HCT116 (cell line): ENCODE results near the gene PRICKLE2.

ENCODE experiments used
- CBX3 ChIP-seq: IDR thresholded peaks from 2 replicates; pipeline ENCODE4 v1.6.1; 2012; ENCODE audit warnings: low read depth
- EZH2 ChIP-seq: fragments of 200-600 bp; sonication (generic); IDR thresholded peaks from 2 replicates; pipeline ENCODE4 v1.6.1; 2017; ENCODE audit warnings: antibody characterized with exemption, mixed run types
- POLR2A ChIP-seq: IDR thresholded peaks from 2 replicates; pipeline ENCODE4 v1.7.0; 2011; ENCODE audit warnings: borderline replicate concordance; ENCODE audit not compliant: insufficient read depth, insufficient read length; ENCODE audit errors: extremely low read depth
- ZNF274 ChIP-seq: fragments of 200-500 bp; sonication (Bioruptor generic); IDR thresholded peaks from 2 replicates; pipeline ENCODE4 v1.6.1; 2014; ENCODE audit warnings: mild to moderate bottlenecking, low read depth, low read length, inconsistent platforms
- TF ChIP-seq, protein P1 (sequence below), 3 experiments: fragments of 200-600 bp in 1 of 3; sonication (generic) in 1 of 3; IDR thresholded peaks in 2 of 3; conservative IDR thresholded peaks in 1 of 3; 2 replicates each; pipeline ENCODE4 v1.5.1; 2012 to 2017; ENCODE audit warnings: low read depth in 2 of 3, low read length in 2 of 3, antibody characterized with exemption in 1 of 3, borderline replicate concordance in 1 of 3, control low read depth in 1 of 3, mild to moderate bottlenecking in 1 of 3, mixed read lengths in 1 of 3, mixed run types in 1 of 3, moderate library complexity in 1 of 3; ENCODE audit not compliant: insufficient read depth in 1 of 3

DNA sequence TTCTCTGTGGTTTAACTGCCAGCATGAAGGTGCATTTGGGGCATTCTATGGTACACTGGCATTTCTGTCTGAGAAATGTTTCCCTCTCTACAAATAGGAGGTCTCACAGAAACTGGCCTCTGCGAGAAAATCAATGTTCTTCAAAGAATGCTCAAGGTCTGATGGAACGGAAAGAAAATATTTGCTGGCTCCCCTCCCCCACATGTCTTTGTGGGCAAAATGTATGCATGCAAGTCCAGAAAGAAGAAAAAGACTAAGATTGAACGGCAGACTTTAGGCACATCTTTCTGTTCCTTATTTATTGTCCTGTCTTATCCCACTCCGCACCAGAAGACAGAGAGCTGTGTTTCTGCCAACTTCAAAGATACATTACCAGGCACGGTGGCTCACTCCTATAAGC is 118.1 kb downstream of the PRICKLE2 start:
- TF ChIP-seq CBX3 (no peak), POLR2A (no peak), EZH2 (no peak), ZNF274 (no peak)
- TF ChIP-seq, protein P1, sequence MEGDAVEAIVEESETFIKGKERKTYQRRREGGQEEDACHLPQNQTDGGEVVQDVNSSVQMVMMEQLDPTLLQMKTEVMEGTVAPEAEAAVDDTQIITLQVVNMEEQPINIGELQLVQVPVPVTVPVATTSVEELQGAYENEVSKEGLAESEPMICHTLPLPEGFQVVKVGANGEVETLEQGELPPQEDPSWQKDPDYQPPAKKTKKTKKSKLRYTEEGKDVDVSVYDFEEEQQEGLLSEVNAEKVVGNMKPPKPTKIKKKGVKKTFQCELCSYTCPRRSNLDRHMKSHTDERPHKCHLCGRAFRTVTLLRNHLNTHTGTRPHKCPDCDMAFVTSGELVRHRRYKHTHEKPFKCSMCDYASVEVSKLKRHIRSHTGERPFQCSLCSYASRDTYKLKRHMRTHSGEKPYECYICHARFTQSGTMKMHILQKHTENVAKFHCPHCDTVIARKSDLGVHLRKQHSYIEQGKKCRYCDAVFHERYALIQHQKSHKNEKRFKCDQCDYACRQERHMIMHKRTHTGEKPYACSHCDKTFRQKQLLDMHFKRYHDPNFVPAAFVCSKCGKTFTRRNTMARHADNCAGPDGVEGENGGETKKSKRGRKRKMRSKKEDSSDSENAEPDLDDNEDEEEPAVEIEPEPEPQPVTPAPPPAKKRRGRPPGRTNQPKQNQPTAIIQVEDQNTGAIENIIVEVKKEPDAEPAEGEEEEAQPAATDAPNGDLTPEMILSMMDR (IDR thresholded peaks at IDR 0.05 in 2 of 3, conservative IDR thresholded peaks at IDR 0.05 in 1 of 3; ENCODE audit: borderline replicate concordance in 1 of 3, insufficient read depth in 1 of 3, low read depth in 2 of 3, low read length in 2 of 3), result no peak
